Muscle of leg (tissue), 11 donors: ENCODE data around the gene HINFP. TPM values are rescaled to one million over a fixed set of nuclear protein-coding genes. Genes with fewer than 3 reads are reported as not detected.
"Not testable (repeated sequence)": the region's sequence is repeated elsewhere in the genome, so short reads cannot be mapped to it uniquely, and the experiment has no call there.

Experiments used
- DNase-seq: peaks from one replicate; pipeline ENCODE4 v3.0.0; 2013
- H3K27ac ChIP-seq: one replicate; pipeline ENCODE4 v1.5.1; 2013; ENCODE audit warnings: mild to moderate bottlenecking, low read length, control low read depth
- H3K27me3 ChIP-seq: one replicate; pipeline ENCODE4 v1.6.1; 2013; ENCODE audit warnings: low read length; ENCODE audit not compliant: control insufficient read depth, insufficient read depth
- H3K36me3 ChIP-seq: one replicate; pipeline ENCODE4 v1.6.1; 2013; ENCODE audit warnings: low read length; ENCODE audit not compliant: control insufficient read depth, insufficient read depth
- H3K4me1 ChIP-seq: one replicate; pipeline ENCODE4 v1.6.1; 2013; ENCODE audit warnings: low read length; ENCODE audit not compliant: control insufficient read depth, insufficient read depth
- H3K4me3 ChIP-seq: one replicate; pipeline ENCODE4 v1.5.1; 2013; ENCODE audit warnings: low read length, control low read depth
- H3K9me3 ChIP-seq: replicated peaks from 2 replicates; pipeline ENCODE4 v1.6.1; 2013; ENCODE audit warnings: low read depth, low read length; ENCODE audit not compliant: control insufficient read depth
- WGBS: methylation state at CpG from one replicate; pipeline ENCODE4 v1.1.5; 2013; ENCODE audit warnings: missing lambda C conversion rate; ENCODE audit not compliant: insufficient coverage; 5-methylcytosine and 5-hydroxymethylcytosine counted together
- polyA plus RNA-seq, 8 donors: library from polyadenylated mRNA; unstranded; fragments of 120-200 nt; gene quantifications; one replicate each; pipeline versions ENCODE4 v1.2.1 to v1.2.3, GENCODE V29; 2013; ENCODE audit warnings: inconsistent platforms in 1 of 8, low replicate concordance in 1 of 8; ENCODE audit not compliant: insufficient read length in 8 of 8, insufficient read depth in 1 of 8
- total RNA-seq: library from RNA; stranded (reverse); fragments of 120-200 nt; gene quantifications from one replicate; pipeline ENCODE4 v1.2.4, GENCODE V29; 2013

HINFP gene
- total and polyA plus RNA-seq, 9 donors: 15.5 to 22.8 (median 17.4) TPM

DNA sequence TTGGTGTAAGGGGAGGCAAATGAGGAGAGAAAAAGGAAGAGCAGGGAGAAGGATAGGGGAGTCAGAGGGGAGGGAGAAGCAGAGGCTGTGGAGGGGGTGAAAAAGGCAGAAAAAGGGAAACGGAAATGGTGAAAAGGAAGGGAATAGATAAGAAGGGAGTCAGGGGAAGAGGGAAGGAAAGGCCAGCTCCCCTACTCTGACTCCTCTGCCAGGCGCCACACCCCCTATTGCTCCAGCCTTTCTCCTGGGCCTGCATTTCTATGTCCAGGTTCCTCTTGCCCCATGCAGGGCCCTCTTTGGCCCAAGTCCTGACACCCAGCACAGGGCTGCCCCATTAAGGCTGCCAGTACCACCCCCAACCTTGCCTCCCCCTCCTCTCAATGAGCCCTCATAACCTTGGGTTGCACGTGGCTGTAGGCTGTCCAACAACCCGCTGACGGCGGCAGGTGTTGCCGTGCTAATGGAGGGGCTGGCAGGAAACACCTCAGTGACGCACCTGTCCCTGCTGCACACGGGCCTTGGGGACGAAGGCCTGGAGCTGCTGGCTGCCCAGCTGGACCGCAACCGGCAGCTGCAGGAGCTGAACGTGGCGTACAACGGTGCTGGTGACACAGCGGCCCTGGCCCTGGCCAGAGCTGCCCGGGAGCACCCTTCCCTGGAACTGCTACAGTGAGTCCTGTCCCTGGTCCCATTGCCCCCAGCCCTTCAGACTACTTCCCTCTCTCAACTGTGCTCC is 60.5 kb downstream of the HINFP start:
- no peak for DNase-seq
- Histone ChIP-seq H3K4me1 (peaks cover 3% of the 10 kb centered on the region), H3K4me3 (no peak overlapping the region), H3K27ac (no peak overlapping the region), H3K36me3 (peaks cover 41% of the 10 kb centered on the region), H3K27me3 (no peaks in the 10 kb centered on the region), H3K9me3 (no peaks in the 10 kb centered on the region)
- 74% methylated on average over 15 of the region's 17 CpGs for WGBS

- not testable (repeated sequence) for H3K27me3 ChIP-seq, H3K4me1 ChIP-seq, H3K4me3 ChIP-seq, H3K27ac ChIP-seq, H3K9me3 ChIP-seq, DNase-seq
- H3K36me3 ChIP-seq: peaks cover 32% of the 10 kb centered on the region
- 83% methylated on average over 3 of the region's 9 CpGs for WGBS
Measured at GRCh38 chr11:119184399-119184798, 63.0 kb downstream of the HINFP start.

Other genes starting within 250 kb of the HINFP start
- under 0.01 TPM for gene CXCR5, start 237.7 kb upstream of the HINFP start, total RNA-seq
- under 1 TPM in 2 of 8 donors, not detected in 6; 0.07 to 0.14 TPM for gene CXCR5, start 237.7 kb upstream of the HINFP start, polyA plus RNA-seq
- 24.6 TPM for gene BCL9L, start 195.7 kb upstream of the HINFP start, total RNA-seq
- gene BCL9L, start 195.7 kb upstream of the HINFP start, polyA plus RNA-seq: 100 to 1,000 TPM in 1 of 8 donors, 10 to 100 TPM in 7; 43.3 to 102 (median 66.8) TPM
- gene UPK2, start 165.3 kb upstream of the HINFP start, total RNA-seq: 0.09 TPM
- gene UPK2, start 165.3 kb upstream of the HINFP start, polyA plus RNA-seq: 1 to 10 TPM in 5 of 8 donors, under 1 TPM in 3; 0.65 to 3.5 (median 1.0) TPM
- not detected for gene FOXR1, start 149.8 kb upstream of the HINFP start, total RNA-seq
- not detected for gene FOXR1, start 149.8 kb upstream of the HINFP start, polyA plus RNA-seq
- 17.3 TPM for gene CENATAC, start 123.4 kb upstream of the HINFP start, total RNA-seq
- gene CENATAC, start 123.4 kb upstream of the HINFP start, polyA plus RNA-seq: 10 to 100 TPM in 5 of 8 donors, 1 to 10 TPM in 3; 8.5 to 25.0 (median 12.5) TPM
- 2,660 TPM for gene RPS25, start 103.2 kb upstream of the HINFP start, total RNA-seq
- 1,000 to 10,000 TPM; 1,606 to 2,037 (median 1,827) TPM for gene RPS25, start 103.2 kb upstream of the HINFP start, polyA plus RNA-seq
- 48.7 TPM for gene TRAPPC4, start 102.8 kb upstream of the HINFP start, total RNA-seq
- 10 to 100 TPM; 41.9 to 56.3 (median 46.9) TPM for gene TRAPPC4, start 102.8 kb upstream of the HINFP start, polyA plus RNA-seq
- 5.7 TPM for gene SLC37A4, start 90.7 kb upstream of the HINFP start, total RNA-seq
- 10 to 100 TPM in 6 of 8 donors, 1 to 10 TPM in 2; 8.9 to 18.4 (median 11.1) TPM for gene SLC37A4, start 90.7 kb upstream of the HINFP start, polyA plus RNA-seq
- 30.1 TPM for gene HYOU1, start 64.4 kb upstream of the HINFP start, total RNA-seq
- 10 to 100 TPM; 35.3 to 64.0 (median 47.2) TPM for gene HYOU1, start 64.4 kb upstream of the HINFP start, polyA plus RNA-seq
- 19.9 TPM for gene VPS11, start 53.8 kb upstream of the HINFP start, total RNA-seq
- 10 to 100 TPM; 29.1 to 32.1 (median 30.3) TPM for gene VPS11, start 53.8 kb upstream of the HINFP start, polyA plus RNA-seq
- 3.8 TPM for gene HMBS, start 36.7 kb upstream of the HINFP start, total RNA-seq
- 10 to 100 TPM; 20.0 to 26.3 (median 22.6) TPM for gene HMBS, start 36.7 kb upstream of the HINFP start, polyA plus RNA-seq
- 11.8 TPM for gene DPAGT1, start 19.7 kb upstream of the HINFP start, total RNA-seq
- 10 to 100 TPM; 23.9 to 35.0 (median 30.4) TPM for gene DPAGT1, start 19.7 kb upstream of the HINFP start, polyA plus RNA-seq
- 4.3 TPM for gene C2CD2L, start 14.2 kb upstream of the HINFP start, total RNA-seq
- 1 to 10 TPM; 6.6 to 9.4 (median 7.6) TPM for gene C2CD2L, start 14.2 kb upstream of the HINFP start, polyA plus RNA-seq
- 0.13 TPM for gene ABCG4, start 27.5 kb downstream of the HINFP start, total RNA-seq
- under 1 TPM; 0.18 to 0.60 (median 0.28) TPM for gene ABCG4, start 27.5 kb downstream of the HINFP start, polyA plus RNA-seq
- gene NLRX1, start 47.1 kb downstream of the HINFP start, total RNA-seq: 10.2 TPM
- 10 to 100 TPM; 10.5 to 13.8 (median 11.9) TPM for gene NLRX1, start 47.1 kb downstream of the HINFP start, polyA plus RNA-seq
- gene NHERF4, start 63.9 kb downstream of the HINFP start, total RNA-seq: 0.09 TPM
- gene NHERF4, start 63.9 kb downstream of the HINFP start, polyA plus RNA-seq: 1 to 10 TPM in 1 of 8 donors, under 1 TPM in 5, not detected in 2; 0.05 to 2.3 (median 0.10) TPM
- gene CBL, start 84.8 kb downstream of the HINFP start, total RNA-seq: 6.0 TPM
- 10 to 100 TPM in 6 of 8 donors, 1 to 10 TPM in 2; 8.7 to 15.0 (median 11.9) TPM for gene CBL, start 84.8 kb downstream of the HINFP start, polyA plus RNA-seq
- gene MCAM, start 195.6 kb downstream of the HINFP start, total RNA-seq: 146 TPM
- 100 to 1,000 TPM; 167 to 231 (median 208) TPM for gene MCAM, start 195.6 kb downstream of the HINFP start, polyA plus RNA-seq
- gene RNF26, start 212.9 kb downstream of the HINFP start, total RNA-seq: 3.0 TPM
- gene RNF26, start 212.9 kb downstream of the HINFP start, polyA plus RNA-seq: 10 to 100 TPM; 13.3 to 22.1 (median 18.4) TPM
- 34.9 TPM for gene C1QTNF5, start 219.3 kb downstream of the HINFP start, total RNA-seq
- gene C1QTNF5, start 219.3 kb downstream of the HINFP start, polyA plus RNA-seq: 10 to 100 TPM; 20.3 to 41.9 (median 35.3) TPM
- gene MFRP, start 225.1 kb downstream of the HINFP start, total RNA-seq: not detected
- gene MFRP, start 225.1 kb downstream of the HINFP start, polyA plus RNA-seq: not detected